ENCODE data around the gene CCDC60.

CCDC60 gene, protein sequence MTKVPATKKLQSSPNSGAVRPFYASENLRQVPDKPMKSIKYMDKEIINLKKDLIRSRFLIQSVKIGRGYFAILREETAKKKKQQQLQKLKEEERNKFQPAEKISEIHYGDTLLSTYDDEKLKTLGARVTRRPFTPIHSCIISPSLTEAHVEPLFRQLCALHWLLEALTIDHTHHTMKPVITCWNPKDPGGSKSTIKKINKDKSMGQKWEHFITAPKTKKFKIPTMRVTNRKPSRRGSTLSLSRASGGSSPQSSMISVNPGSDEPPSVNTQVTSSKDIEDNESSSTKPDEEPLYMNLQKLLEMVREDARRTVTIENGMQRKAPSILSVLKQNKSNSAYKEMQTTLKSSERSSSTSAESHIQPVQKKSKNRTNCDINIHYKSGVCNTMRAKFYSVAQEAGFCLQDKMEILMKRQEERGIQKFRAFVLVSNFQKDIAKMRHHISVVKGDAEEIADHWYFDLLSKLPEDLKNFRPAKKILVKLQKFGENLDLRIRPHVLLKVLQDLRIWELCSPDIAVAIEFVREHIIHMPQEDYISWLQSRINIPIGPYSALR

DNA sequence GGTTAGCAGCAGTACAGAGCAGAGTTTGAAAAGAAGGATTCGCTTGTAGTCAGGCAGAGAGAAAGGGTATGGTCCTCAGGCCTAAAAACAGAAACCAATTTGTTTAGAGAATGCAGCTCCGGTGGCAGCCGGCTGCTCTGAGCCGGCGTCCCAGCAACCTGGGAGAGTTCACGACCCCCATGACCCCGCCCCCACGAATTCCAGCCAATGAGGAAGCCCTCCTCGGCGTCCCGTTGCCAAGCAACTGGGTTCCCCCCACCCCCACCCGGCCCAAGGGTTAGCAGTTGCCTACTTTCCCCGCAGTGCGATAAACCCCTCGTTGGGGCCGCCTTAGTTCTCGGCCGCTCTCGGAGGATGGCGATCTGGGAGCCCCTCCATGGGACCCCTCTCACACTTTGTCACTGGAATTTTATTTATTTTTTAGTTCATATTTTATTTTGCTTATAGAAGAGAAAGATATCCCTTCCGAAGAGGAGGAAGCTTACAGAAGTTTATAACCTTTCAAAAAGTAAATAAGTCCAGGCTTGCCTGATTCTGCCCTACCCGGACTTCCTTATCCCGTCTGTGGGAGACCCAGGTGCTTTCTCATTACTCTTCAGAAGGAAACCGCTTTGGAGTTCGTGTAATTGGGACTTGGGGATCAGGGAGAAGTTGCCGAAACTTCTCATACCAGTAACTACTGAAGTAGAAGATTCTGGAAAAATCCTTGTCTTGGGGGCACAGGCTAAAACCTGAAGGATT is at the start of gene CCDC60:
CCDC60 (plus strand) TSS at position 300 of the 741 bp plus-strand sequence. CDS start 448 bp downstream, outside the sequence.
- DNase-seq (ENCODE audit: low read depth), result no peak

DNA sequence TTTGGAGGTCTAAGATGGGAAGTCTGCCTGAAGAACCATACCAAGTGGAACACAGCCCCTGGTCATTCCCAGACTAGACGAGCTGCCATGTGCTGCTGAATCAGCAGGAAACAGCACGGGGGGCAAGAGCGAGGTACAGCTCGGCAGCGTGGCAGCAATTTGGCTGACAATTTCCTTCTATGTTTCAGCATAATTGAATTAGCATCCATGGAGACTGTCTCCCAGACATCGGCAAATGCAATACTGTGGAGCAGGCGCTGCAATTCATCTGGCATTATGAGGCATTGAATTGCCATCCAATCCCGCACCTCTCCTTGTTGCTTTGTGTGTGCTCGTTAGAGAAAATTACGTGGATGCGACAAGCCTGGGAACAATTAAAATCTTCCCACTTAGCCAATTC is 46.0 kb upstream of the CCDC60 start:
- DNase-seq (ENCODE audit: low read depth), result no peak

DNA sequence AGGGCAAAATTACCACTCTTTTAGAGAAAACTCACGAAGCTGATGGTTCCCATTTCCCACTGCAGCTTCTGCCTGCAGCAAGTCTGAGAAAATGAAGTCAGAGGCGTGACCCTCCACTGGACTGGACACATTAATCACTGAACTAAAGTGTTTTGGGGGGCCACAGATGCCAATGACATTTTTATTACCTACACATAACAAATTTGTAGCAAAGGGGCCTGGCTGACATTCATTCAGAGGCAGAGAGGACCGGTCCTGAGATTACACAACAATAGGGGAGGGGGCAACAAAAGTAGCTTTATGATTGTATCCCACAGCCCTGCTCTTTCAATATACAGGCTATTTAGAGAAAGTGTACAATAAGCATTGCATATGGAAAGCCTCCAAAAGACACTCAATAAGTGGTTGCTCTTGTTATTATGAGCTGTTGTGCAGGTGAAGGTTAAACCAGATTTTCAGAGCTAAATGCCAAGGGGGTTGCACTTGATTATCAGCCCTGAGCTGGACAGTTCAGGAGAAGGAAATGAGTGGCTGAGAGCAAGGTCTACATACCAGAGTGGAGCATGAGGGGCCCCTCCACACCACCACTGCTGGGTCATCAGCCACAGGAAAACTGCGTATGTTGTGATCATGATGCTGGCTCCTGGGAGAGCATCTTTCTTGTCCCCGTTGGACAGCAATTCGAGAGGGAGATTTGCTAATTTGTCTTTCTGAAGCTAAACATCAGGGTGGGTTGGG is 41.5 kb upstream of the CCDC60 start:
- no peak for DNase-seq (ENCODE audit: low read depth)

DNA sequence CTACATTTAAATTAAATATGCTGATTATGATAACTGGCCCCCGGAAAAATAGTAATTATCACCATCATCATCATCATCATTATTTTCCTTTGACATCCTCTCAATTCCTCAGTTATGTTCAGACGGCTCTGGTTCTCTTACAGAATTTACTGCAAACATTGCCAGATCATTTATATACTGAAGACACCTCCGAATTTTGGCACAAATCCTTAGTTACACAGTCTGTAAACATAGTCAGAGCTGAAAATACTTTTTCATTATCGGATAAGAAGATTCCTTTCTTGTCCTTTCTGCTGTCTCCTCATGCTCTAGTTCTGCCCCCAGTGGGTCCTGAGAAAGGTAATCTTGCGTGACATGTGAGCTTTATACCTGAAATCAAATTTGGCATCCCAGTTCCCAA is 40.3 kb upstream of the CCDC60 start:
- DNase-seq (ENCODE audit: low read depth), result no peak

DNA sequence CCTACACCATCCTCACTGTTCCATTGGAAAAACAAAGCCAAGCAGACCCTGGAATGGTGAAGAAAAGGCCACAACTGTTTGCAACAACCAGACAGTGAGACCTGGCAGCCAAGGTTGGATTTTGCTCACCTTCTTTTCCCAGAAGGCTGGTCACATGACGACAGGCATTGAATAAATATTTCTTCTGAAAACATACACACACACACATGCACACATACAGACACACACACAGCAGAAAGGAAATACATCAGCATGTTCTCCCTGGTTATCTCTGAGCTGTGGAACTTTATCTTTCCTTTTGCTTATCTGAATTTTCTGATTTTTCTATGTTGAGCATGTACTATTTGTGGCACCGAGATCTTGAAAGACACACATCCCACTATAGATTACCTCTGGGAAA is 38.0 kb upstream of the CCDC60 start:
- DNase-seq (ENCODE audit: low read depth), result no peak

DNA sequence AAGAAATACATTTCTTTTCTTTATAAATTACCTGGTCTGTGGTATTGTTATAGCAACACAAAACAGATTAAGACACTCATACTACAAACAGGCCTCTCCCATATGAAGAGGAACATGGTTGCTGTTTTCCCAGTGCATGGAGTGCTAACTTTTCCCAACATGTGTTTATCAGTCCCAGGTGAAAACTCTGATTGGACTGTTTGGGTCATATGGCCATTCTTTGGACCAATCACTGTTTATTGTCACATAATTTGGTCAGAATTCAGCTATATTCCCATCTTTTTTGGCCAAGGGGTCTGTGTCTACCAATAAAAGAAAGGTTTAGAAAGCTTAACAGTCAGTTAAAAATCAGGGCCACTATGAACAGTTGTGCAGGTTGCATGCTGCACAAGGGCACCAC is 35.4 kb upstream of the CCDC60 start:
- DNase-seq (ENCODE audit: low read depth), result no peak

DNA sequence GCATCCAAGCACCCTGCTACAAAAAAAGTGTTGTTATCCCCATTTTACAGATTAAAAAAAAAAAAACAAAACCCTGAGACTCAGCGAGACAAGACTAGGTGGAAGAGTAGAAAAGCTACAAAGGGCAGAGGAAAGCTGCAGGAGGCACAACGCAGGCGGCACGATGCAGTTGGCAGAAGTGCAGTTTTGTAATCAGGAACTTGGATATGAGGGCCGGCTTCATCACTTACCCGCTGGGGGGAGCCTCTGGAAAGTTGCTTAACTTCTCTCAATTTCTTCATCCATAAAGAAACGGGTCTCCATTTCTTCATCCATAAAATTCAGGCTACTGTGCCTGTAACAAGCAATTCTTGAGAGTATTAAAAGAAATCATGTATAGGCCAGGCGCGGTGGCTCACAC is 33.1 kb upstream of the CCDC60 start:
- DNase-seq (ENCODE audit: low read depth), result no peak

DNA sequence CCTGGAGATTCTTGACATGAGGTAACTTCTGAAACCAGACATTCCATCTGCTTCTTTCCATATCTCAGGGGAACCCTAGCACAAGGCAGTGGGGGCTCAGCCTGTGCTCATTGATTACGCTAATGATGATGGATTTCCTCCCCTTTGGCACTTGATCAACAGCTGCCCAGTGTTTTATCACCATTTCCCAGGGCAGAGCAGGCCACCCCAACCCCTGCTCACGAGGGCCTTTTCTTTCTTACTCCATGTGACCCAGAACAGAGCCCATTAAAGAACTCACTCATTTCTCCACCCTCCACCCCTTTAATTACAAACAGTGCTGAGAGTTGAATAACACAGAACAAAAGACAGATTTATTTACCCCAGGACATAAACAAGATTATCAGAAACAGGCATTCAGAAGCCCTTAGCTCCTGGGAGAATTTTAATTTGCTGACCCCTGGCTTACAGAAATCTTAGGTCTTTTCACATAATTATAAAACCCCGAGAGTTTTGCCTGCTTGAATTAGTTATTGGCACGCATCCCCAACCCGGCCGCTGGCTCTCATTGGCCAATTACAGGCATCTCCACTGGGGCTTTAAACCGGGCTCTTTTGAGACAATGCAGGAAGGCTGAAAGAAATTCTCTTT is 32.0 kb upstream of the CCDC60 start:
- no peak for DNase-seq (ENCODE audit: low read depth)

DNA sequence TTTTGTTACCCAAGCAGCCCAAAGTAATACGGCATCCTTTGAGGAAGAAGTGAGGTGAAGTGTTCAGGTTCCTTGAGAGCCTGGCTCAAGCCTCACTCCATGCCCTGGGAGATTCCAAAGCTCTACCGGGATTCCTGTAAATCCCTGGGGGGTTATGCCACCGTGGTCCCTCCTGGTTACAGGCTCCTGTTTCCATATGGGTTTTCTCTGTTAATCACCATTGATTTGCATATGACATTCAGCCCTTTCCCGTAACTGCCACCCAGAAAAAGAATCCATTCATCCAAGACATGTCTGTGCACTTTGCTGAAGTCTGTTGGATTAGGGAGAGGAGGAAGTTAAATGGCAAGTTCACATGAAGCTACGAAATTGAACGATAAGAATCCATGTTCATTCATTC is 27.9 kb upstream of the CCDC60 start:
- no peak for DNase-seq (ENCODE audit: low read depth)

DNA sequence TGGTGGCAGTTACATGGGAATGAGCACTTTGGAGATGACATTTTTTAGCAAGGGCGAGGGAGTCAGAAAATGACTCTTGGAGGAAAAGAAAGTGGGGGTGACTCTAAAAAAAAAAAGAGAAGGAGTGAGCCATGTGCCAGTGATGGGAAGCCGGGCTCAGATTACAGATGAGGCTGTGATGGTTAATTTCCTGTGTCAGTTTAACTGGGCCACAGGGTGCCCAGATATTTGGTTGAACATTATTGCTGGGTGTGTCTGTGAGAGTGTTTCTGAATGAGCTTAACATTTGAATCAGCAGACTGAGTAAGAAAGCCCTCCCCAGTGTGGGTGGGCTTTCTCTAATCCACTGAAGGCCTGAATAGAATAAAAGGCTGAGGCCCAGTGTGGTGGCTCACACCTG is 26.8 kb upstream of the CCDC60 start:
- DNase-seq (ENCODE audit: low read depth), result no peak

DNA sequence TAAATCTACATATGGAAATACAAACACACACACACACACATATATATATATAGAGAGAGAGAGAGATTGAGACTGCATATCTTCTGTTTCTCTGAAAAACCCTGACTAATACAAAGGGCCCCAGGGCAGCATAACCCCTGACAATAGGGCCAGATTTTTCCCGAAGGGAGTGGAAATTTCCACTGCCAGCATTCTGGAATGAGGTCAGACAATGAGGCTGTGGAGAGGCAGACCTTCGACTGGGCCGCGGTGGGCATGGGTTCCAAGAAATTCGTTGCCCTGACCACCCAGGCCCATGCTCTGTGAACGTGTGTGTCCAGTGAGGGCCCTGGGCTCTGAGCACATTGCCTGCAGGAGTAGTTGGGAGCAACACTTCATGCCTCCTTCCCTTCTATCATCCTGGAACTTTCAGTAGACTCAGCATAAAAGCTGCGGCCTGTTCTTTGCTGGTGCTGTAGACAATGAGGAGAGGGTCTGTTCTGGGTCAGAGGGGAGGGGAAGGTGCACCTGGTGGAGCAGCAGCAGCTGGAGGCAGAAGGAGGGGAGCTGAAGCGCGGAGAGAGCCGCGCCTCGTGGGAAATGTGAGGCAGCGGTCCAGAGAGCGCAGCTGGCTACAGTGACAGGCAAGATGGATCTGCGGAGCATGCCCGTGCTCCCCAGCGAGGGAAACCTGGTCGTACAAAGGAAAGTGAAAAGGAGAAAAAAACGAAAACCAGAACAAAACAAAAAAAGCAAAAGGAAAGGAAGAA is 25.6 kb upstream of the CCDC60 start:
- DNase-seq (ENCODE audit: low read depth), result no peak

DNA sequence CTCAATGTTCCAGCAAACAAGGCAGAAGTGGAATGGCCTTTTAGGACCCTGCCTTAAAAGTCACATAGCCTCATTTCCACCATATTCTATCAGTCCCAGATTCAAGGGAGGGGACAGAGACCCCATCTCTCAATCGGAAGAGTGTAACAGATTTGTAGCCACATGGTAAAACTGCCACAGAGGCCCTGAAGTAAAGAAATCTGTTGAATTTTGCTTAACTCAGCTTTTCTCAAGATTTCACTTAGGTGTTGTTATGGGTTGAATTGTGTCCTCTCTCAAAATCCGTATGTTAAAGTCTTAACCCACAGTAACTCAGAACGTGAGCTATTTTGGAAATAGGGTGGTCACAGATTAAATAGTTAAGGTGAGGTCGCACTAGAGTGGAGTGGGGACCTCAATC is 22.7 kb upstream of the CCDC60 start:
- DNase-seq (ENCODE audit: low read depth), result no peak

DNA sequence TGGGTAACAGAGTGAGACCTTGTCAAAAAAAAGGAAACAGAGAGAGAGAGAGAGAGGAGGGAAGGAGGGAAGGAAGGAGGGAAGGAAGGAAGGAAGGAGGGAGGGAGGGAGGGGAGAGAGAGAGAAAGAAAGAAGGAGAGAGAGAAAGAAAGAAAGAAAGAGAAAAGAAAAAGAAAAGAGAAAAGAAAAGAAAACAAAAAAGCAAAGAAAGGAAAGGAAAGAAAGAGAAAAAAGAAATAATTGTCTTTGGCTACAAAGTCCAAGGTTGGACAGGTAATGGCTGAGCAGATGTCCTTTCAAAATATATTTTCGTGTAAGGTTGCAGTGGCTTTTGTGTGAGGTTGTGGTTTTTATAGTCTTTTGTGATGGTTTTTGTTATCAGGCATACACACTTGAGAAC is 21.6 kb upstream of the CCDC60 start:
- DNase-seq (ENCODE audit: low read depth), result no peak

DNA sequence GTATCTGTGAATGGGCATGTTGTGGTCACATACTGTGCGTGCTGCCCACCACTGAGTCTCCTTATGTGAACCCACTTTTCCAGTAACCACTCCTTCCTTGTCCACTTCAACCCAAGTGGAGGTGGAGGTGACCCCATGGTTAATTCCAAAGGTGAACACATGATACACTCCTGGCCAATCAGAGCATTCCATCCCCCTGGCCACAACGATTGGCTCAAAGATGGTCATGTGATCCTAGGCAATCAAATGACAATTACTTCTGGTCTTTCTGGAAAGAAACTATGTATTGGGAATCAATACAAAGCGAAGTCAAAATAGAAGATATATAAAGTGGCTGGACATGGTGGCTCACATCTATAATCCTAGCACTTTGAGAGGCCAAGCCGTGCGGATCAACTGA is 20.2 kb upstream of the CCDC60 start:
- DNase-seq (ENCODE audit: low read depth), result no peak

DNA sequence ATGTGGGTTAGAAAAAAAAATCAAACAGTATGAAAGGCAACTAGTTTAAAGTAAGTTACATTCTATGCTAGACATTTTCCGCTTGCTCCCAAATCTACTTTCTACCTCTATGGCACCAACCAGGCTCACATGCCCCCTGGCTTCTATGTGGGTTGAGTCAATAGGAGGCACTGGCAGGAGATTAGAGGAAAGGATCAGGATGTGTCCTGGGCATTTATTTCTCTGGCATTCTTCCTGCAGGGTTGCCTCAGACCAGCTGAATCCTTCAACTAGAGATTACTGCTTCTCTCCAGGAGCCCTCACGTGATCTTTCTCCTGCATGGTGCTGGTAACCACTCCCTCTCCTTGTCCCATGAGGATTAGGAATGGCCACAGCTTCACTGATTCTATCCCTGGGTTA is 14.9 kb upstream of the CCDC60 start:
- no peak for DNase-seq (ENCODE audit: low read depth)

DNA sequence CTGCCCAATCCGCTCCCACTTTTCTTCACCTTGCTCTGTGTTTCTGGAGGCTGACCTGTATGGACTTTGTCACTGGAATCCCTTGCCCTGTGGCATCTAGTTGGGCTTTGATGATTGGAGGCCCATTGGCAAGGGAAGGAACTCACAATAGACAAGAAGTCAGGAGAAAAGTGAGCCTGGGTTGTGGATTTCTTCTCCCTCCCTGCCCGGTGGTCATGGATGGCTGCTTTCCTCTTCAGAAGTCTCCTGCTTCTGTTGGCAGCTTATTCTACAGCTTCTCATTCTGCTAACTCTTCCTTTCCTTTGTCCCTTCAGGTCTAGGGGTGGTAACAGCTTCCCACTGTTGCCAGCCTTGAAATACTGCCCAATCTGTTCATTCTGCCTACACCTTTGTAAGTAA is 13.9 kb upstream of the CCDC60 start:
- DNase-seq (ENCODE audit: low read depth), result no peak

DNA sequence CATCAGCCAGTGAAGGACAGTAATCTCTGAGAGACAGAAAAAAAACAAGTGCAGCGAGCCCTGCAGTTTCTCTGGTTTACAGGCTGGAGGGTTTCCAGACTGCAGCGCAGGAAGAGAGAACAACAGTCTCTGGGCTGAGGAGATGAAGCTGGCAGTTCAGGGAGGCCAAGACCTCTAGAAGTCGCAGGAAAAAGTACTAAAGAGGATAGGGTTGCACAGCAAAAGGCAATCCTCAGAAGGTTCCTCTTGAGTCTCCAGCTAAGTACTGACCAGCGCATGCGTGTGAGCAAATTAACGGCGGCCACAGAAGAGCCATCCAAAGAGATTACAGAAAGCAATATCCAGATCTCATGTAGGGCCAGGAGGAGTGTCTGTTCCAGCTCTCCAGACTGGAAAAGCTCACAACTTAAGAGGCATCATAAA is 12.2 kb upstream of the CCDC60 start:
- no peak for DNase-seq (ENCODE audit: low read depth)

DNA sequence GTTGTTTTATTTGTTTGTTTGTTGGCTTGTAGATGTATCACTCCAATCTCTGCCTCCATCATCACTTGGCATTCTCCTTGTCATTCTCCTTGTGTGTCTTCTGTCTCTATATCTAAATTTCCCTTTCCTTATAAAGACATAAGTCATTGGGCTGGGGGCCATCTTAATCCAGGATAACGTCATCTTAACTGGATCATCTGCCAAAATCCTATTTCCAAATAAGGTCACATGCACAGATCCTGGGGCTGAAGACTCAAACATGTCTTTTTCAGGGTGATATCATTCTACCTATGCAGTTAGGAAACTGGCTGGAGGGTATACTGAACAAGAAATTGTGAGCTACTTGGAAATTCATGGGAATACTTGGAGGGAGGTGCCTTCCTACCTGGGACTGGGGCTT is 8.7 kb upstream of the CCDC60 start:
- DNase-seq (ENCODE audit: low read depth), result no peak

DNA sequence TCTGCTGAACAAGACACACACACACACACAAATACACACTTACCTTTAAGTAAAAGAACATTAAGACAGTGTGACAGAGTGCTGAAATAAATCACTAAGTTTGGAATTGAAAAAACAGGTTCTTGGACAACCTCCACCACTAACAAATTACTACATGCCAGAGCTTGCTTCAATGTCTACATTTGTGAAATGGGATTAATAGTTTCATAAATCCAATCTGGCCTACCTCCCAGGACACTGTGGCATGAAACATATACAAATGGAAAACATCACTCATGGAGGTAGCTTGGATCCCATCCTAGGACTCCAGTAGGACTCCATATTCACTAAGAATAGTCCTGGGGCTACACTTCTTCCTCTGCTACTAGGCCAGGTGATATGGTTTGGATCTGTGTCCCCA is 8.2 kb upstream of the CCDC60 start:
- no peak for DNase-seq (ENCODE audit: low read depth)

DNA sequence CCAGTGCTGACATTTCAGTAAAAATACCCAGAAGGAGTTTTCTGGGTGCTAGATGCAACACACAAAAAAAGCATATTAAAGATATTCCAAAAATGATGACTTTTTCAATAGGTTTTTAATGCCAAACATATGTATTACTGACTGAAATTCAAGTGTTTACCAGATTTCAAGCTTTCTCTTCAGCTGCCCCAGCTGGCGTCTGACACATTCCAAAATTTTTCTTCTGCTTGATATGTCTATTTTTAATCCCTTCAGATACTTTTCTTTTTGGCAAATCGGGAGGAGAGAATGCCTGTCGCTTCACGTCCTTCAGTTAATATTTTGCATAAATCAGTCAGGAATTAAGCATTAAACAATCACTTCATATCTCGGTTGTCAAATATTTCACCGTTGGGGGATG is 7.1 kb upstream of the CCDC60 start:
- DNase-seq (ENCODE audit: low read depth), result no peak

DNA sequence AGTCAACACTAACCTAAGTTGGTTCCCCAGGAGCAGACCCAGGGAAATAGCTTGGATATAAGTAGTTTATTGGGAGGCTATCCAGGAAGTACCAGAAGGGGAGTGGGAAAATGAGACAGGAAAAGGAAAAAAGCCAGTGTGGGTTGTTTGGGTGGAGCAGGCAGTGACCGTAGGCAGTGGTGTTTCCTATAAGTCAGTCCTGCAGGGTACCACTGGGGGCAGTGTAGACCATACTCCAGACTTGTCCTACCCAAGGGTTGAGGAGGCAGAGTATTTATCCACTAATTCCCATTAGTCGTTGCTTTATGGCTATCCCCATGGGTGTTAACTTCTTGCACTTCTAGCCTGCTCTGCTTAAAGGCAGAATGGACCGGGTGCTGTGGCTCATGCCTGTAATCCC is 6.4 kb upstream of the CCDC60 start:
- peak; percentile 4 for DNase-seq (ENCODE audit: low read depth)

Data from CMK (cell line).